Tongue (tissue), 2 donors: ENCODE measurements around the gene PGA4. TPM values are rescaled to one million over a fixed set of nuclear protein-coding genes. Genes with fewer than 3 reads are reported as not detected.
"Not testable (repeated sequence)": the region's sequence is repeated elsewhere in the genome, so short reads cannot be mapped to it uniquely, and the experiment has no call there.

Experiments
- DNase-seq: peaks from one replicate; pipeline ENCODE4 v3.0.0-alpha.2; 2015
- total RNA-seq: library from RNA; depleted of rRNA; stranded (reverse); fragments of >200 nt; gene quantifications from one replicate; pipeline ENCODE4 v1.2.3, GENCODE V29; 2014

Gene PGA4
- total RNA-seq, 1 donor from 2014 or later = 0.82 TPM

DNA sequence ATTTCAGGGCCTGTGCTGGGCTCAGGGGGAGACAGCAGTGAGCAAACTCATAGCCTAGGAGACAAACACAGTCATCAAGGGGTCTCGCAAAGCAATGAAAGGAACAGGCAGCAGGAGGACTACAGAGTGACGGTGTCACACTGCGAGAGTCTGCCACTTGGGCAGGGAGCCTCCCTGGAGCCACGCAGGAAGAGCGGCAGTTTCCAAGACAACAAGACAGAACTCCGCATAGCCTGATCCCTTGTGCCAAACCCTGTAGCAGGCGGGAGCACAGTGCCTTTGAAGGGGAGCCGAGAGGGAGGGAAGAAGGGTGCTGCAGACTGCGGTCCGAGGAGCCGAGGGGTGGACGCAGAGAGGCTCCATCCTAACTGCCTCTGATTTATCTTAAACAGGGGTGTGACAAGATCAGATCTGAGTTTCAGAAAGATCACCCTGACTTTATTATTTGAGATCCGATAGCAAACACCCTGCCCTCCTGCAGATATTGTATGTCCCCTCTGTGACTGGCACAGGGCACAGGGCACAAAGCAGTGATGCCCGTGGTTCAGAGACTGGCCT is 17.6 kb upstream of the PGA4 start:
- not testable (repeated sequence) for DNase-seq

DNA sequence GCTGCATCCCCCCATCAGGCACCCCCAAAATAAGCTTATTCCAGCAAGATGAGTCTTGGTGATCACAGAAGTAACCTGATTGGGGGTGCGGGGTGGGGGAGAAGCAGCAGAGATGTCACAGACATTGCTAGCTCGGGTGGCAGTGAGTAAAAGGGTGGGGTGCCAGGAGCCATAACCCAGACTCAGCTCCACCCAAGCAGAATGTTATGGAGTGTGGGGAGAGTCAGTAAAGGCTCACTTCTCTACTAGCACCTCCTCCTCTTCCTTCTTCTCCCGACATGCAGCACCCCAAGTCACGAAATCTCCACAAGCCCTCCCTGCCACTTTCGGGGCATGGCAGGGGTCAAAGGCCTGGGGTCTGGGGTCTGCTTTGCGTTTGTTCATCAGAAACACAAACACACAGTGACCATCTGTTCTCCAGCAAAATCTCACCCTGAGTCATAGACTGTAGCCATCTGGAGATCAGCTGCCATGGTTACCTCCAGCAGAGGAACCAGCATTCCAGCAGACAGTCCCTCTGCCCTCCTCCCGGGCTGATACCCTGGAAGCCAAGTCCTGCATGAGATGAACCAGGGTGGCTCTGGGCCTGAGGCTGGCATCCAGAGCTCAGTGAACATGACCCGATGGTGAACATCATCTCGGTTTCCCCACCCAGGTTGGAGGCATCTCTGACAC is 14.4 kb upstream of the PGA4 start:
- DNase-seq = not testable (repeated sequence)

DNA sequence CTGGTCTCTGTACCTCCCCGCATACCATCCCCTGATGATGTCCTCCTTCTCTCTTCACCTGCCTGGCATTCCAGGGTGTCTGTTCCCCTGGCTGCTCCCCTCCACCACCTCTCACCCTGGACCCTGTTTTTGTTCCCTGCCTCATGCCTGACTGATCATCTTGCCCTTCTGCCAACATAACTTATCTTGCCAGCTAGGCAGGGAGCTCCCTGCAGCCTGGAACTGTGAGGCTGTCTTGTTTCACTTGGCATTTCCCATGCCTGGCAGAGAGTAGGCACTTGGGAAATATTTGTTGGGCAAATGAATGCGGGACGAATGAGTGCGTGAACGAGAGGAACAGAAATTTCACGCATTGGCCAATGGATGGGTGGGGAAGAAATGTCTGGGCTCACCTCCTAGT is 11.5 kb upstream of the PGA4 start:
- not testable (repeated sequence) for DNase-seq

DNA sequence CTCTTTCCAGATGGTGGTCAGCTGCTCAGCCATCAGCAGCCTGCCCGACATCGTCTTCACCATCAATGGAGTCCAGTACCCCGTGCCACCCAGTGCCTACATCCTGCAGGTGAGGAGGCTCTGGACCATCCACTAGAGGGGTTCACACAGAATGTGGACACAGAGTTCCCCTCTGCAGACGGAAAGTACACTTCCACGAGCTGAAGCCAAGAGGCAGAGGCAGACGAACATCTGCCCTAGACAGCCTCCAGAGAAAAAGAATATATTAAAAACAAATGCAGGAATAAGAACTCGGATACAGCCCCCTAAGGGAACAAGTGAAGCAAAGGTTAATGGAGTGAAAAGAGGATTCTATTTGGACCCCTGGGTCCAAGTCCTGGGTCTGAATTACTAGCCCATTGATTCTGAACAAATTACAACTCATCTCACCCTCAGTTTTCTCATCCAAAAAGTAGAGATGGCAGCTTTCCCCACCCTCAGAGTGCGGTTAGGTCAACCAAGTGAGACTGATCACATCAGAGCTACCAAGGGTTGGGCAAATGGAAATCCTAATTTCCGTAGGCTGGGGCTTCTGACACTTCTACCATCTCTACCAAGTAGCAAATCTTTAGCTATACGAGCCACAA is 10.7 kb upstream of the PGA4 start:
- DNase-seq = not testable (repeated sequence)

DNA sequence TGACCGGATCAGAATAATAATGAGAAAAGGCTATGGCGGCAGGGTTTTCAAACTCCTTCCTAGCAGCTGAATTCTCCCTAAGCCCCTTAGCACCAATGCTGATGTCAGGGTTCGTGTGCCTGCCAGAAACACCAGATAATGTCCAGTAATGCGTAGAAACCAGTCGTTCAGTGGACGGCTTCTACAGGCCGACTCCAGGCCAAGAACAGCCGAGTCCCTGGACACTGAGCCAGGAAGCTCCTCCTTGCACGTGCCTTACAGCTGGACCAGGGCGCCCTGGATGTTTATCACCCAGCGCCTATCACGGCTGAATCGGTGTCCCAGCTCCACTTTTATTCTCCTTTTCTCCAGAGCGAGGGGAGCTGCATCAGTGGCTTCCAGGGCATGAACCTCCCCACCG is 9.9 kb upstream of the PGA4 start:
- DNase-seq = not testable (repeated sequence)

DNA sequence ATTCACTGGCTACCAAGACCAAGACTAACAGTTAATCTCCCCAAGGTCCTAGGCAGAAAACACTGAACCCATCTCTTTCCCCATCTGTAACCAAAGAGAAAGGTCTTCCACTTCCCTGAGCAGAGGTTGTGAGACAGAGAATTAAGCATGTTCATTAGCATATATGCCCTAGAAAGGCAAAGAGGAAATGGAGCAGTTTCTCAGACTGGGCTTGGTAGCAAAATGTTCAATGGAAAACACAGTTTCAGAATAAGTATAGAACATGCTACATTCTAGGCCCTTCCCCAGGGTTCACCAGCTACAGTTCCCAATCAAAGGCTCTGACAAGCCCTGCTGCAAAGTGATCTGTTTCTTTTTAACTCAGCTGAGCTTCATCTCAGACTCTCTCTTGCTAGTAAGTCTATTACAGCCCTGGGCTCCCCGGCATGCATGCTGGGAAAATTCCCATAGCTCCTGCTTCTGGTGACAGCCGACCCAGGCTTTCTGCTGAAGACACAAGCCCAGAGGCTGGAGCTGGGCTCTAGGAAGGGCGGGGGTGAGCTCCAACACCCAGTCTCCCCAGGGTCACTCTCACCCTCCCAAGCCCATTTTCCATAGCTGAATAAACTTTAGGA is 8.3 kb upstream of the PGA4 start:
- not testable (repeated sequence) for DNase-seq

DNA sequence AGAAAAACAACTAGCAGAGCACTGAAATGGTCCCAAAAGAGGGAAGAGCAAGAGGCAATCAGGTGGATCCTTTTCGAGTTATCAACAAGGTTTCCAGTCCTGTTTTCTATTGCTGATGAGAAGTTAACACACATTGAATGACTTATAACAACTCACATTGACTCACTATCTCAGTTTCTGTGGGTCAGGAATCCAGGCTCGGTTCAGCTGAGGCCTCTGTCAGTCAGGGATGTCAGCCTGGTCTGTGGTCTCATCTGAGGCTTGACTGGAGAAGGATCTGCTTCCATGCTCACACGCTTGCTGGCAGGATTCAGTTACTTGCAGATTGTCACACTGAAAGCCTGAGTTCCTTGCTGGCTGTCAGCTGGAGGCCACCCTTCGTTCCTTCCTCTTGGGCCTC is 3.8 kb upstream of the PGA4 start:
- DNase-seq = not testable (repeated sequence)

DNA sequence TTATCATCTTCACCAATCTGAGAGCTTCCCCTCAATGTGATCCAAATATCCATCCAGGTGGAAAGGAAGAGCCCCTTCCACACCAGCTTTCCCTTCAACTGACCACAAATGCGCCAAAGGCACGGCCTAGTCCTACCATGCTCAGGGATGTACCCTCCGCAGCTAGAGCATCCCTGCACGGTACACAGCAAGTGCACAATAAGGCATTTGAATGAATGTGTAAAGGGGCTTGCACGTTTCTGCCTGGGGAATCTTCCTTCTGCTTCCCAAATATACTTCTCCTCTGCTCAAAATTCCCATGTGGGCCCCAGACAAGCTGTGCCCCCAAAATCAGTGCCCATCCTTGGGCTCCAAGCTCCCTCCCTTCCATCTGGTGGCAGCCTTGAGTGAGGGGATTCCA is 3.1 kb upstream of the PGA4 start:
- not testable (repeated sequence) for DNase-seq

DNA sequence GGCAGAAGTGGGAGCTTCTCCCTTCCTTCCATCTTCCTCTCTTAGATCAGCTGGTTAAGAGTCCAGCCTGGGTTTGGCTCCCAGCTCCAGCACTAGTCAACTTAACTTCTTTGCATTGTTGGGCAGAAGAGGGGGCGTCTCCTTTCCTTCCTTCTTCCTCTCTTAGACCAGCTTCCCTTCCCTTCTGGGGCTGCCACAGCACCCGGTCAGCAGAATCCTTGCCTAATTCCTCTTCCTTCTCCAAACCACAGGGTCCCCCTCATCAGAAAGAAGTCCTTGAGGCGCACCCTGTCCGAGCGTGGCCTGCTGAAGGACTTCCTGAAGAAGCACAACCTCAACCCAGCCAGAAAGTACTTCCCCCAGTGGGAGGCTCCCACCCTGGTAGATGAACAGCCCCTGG is 545 bp downstream of the PGA4 start:
- DNase-seq = not testable (repeated sequence)

DNA sequence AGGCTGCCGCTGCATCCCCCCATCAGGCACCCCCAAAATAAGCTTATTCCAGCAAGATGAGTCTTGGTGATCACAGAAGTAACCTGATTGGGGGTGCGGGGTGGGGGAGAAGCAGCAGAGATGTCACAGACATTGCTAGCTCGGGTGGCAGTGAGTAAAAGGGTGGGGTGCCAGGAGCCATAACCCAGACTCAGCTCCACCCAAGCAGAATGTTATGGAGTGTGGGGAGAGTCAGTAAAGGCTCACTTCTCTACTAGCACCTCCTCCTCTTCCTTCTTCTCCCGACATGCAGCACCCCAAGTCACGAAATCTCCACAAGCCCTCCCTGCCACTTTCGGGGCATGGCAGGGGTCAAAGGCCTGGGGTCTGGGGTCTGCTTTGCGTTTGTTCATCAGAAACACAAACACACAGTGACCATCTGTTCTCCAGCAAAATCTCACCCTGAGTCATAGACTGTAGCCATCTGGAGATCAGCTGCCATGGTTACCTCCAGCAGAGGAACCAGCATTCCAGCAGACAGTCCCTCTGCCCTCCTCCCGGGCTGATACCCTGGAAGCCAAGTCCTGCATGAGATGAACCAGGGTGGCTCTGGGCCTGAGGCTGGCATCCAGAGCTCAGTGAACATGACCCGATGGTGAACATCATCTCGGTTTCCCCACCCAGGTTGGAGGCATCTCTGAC is 4.5 kb downstream of the PGA4 start:
- not testable (repeated sequence) for DNase-seq

DNA sequence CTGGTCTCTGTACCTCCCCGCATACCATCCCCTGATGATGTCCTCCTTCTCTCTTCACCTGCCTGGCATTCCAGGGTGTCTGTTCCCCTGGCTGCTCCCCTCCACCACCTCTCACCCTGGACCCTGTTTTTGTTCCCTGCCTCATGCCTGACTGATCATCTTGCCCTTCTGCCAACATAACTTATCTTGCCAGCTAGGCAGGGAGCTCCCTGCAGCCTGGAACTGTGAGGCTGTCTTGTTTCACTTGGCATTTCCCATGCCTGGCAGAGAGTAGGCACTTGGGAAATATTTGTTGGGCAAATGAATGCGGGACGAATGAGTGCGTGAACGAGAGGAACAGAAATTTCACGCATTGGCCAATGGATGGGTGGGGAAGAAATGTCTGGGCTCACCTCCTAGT is 7.3 kb downstream of the PGA4 start:
- not testable (repeated sequence) for DNase-seq

DNA sequence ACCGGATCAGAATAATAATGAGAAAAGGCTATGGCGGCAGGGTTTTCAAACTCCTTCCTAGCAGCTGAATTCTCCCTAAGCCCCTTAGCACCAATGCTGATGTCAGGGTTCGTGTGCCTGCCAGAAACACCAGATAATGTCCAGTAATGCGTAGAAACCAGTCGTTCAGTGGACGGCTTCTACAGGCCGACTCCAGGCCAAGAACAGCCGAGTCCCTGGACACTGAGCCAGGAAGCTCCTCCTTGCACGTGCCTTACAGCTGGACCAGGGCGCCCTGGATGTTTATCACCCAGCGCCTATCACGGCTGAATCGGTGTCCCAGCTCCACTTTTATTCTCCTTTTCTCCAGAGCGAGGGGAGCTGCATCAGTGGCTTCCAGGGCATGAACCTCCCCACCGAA is 8.9 kb downstream of the PGA4 start:
- DNase-seq = not testable (repeated sequence)

DNA sequence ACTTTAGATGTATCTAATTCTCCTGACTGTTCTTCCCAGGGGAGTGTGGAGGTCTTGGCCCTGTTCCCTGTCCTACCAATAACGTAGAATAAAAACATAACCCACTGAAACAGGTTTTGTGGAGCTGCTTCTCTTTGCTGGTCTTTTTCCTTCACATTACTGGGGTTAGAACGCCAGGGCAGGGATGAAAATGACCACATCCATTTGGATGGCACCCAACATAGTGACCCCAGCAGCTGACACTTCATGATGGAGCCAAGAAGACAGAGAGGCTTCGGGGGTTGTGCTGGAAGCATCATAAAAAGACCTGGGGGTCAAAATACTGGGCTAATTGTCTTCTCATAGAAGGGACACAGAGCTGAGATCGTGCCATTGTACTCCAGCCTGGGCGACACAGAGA is 9.4 kb downstream of the PGA4 start:
- DNase-seq = not testable (repeated sequence)

DNA sequence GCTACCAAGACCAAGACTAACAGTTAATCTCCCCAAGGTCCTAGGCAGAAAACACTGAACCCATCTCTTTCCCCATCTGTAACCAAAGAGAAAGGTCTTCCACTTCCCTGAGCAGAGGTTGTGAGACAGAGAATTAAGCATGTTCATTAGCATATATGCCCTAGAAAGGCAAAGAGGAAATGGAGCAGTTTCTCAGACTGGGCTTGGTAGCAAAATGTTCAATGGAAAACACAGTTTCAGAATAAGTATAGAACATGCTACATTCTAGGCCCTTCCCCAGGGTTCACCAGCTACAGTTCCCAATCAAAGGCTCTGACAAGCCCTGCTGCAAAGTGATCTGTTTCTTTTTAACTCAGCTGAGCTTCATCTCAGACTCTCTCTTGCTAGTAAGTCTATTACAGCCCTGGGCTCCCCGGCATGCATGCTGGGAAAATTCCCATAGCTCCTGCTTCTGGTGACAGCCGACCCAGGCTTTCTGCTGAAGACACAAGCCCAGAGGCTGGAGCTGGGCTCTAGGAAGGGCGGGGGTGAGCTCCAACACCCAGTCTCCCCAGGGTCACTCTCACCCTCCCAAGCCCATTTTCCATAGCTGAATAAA is 10.5 kb downstream of the PGA4 start:
- not testable (repeated sequence) for DNase-seq

DNA sequence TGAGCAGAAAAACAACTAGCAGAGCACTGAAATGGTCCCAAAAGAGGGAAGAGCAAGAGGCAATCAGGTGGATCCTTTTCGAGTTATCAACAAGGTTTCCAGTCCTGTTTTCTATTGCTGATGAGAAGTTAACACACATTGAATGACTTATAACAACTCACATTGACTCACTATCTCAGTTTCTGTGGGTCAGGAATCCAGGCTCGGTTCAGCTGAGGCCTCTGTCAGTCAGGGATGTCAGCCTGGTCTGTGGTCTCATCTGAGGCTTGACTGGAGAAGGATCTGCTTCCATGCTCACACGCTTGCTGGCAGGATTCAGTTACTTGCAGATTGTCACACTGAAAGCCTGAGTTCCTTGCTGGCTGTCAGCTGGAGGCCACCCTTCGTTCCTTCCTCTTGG is 15.0 kb downstream of the PGA4 start:
- DNase-seq = not testable (repeated sequence)

DNA sequence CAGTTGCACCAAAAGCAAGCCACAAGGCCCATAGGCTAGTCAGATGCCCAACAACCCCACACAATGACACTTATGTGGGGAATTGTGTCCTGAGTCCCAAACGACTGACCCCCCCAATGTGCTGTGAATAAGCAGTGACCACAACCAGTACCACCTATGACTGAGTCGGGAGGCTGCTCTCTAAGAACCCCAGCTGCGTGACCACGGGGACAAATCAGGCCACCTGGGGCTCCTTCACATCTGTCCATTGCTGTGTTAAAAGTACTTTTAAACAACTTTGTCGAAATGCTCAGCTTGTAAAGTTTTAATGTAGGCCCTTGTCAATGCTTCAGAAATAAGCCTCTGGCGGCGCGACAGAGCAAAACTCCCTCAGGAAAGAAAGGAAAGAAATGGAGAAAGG is 18.1 kb downstream of the PGA4 start:
- DNase-seq = not testable (repeated sequence)

DNA sequence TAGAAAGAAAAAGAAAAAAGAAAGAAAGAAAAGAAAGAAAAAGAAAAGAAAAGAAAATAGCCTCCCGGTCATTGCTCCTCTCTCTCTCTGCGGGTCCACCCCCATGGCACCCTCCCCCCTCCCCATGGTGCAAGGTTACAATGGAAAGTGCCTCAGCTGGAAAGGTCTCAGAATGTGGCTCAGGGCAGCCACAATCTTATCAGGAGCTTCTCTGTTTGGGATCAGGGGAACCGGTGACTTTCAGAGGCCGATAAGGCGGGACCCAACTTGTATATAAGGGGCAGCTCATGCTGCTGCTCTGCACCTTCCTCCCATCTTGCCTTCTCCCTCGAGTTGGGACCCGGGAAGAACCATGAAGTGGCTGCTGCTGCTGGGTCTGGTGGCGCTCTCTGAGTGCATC is 18.7 kb downstream of the PGA4 start, which contains the start of gene PGA5:
Gene PGA5 (plus strand): TSS at position 301 of the 400 bp plus-strand sequence. CDS start 52 bp downstream, at position 353.
- DNase-seq = not testable (repeated sequence)

DNA sequence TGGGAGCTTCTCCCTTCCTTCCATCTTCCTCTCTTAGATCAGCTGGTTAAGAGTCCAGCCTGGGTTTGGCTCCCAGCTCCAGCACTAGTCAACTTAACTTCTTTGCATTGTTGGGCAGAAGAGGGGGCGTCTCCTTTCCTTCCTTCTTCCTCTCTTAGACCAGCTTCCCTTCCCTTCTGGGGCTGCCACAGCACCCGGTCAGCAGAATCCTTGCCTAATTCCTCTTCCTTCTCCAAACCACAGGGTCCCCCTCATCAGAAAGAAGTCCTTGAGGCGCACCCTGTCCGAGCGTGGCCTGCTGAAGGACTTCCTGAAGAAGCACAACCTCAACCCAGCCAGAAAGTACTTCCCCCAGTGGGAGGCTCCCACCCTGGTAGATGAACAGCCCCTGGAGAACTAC is 19.4 kb downstream of the PGA4 start:
- not testable (repeated sequence) for DNase-seq

DNA sequence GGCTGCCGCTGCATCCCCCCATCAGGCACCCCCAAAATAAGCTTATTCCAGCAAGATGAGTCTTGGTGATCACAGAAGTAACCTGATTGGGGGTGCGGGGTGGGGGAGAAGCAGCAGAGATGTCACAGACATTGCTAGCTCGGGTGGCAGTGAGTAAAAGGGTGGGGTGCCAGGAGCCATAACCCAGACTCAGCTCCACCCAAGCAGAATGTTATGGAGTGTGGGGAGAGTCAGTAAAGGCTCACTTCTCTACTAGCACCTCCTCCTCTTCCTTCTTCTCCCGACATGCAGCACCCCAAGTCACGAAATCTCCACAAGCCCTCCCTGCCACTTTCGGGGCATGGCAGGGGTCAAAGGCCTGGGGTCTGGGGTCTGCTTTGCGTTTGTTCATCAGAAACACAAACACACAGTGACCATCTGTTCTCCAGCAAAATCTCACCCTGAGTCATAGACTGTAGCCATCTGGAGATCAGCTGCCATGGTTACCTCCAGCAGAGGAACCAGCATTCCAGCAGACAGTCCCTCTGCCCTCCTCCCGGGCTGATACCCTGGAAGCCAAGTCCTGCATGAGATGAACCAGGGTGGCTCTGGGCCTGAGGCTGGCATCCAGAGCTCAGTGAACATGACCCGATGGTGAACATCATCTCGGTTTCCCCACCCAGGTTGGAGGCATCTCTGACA is 23.3 kb downstream of the PGA4 start:
- not testable (repeated sequence) for DNase-seq

DNA sequence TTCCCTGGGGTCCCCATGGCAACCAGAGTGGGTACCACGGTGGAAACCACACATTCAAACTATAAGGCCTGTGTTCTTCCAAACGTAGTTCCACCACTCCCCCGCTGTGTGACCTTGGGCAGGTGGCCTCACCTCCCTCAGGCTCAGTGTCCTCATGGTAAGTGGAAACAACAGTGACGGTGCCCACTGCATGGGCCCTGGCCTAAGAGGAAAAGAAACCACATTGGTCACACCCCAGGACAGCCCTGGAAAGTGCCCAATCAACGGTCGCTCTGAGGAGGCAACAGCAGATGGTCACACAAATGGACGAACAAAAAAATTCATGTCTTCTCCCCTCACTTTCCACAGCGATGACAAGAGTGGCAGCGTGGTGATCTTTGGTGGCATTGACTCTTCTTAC is 25.9 kb downstream of the PGA4 start:
- not testable (repeated sequence) for DNase-seq

DNA sequence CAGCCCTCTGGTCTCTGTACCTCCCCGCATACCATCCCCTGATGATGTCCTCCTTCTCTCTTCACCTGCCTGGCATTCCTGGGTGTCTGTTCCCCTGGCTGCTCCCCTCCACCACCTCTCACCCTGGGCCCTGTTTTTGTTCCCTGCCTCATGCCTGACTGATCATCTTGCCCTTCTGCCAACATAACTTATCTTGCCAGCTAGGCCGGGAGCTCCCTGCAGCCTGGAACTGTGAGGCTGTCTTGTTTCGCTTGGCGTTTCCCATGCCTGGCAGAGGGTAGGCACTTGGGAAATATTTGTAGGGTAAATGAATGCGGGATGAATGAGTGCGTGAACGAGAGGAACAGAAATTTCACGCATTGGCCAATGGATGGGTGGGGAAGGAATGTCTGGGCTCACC is 27.1 kb downstream of the PGA4 start:
- not testable (repeated sequence) for DNase-seq
